ENCODE results near the gene MAP3K6. TPM values are rescaled to one million over a fixed set of nuclear protein-coding genes. Genes with fewer than 3 reads are reported as not detected.
"Not testable (repeated sequence)": the region's sequence is repeated elsewhere in the genome, so short reads cannot be mapped to it uniquely, and the experiment has no call there.

Gene MAP3K6
- total RNA-seq = 10 to 100 TPM in 1 of 2 donors, 1 to 10 TPM in 1; 7.3 to 15.2 TPM

- Mint-ChIP-seq H3K27ac (peak within 1 kb of the TSS; percentile 87), H3K4me1 (no peaks in the 10 kb centered on the region), H3K9me3 (no peaks in the 10 kb centered on the region), H3K27me3 (no peaks in the 10 kb centered on the region), H3K36me3 (ENCODE audit: low read depth) (no peaks in the 10 kb centered on the region), H3K4me3 (peak within 1 kb of the TSS; percentile 94)
- peak; percentile 54 for ATAC-seq (replicated peaks)
Observed at GRCh38 chr1:27366411-27367159, at the start of gene MAP3K6. MAP3K6 (minus strand) TSS chr1:27366961; CDS start chr1:27366597, 364 bp downstream.

GRCh38 chr1:27414091-27414490, 47.3 kb upstream of the MAP3K6 start:
- H3K27me3 Mint-ChIP-seq = no peaks in the 10 kb centered on the region
- H3K4me1 Mint-ChIP-seq = peaks cover 16% of the 10 kb centered on the region
- H3K4me3 Mint-ChIP-seq = no peak overlapping the region
- H3K36me3 Mint-ChIP-seq (ENCODE audit: low read depth) = peaks cover 97% of the 10 kb centered on the region
- H3K9me3 Mint-ChIP-seq = no peaks in the 10 kb centered on the region
- H3K27ac Mint-ChIP-seq = peak overlapping the region; percentile 11
- ATAC-seq (replicated peaks) = no peak

- peaks cover 97% of the 10 kb centered on the region for H3K36me3 Mint-ChIP-seq (ENCODE audit: low read depth)
- H3K4me1 Mint-ChIP-seq = peaks cover 6% of the 10 kb centered on the region
- no peak overlapping the region for H3K4me3 Mint-ChIP-seq
- ATAC-seq (replicated peaks) = no peak
- H3K27me3 Mint-ChIP-seq = no peaks in the 10 kb centered on the region
- no peak overlapping the region for H3K27ac Mint-ChIP-seq
- no peaks in the 10 kb centered on the region for H3K9me3 Mint-ChIP-seq
Observed at GRCh38 chr1:27413004-27413403, 46.2 kb upstream of the MAP3K6 start.

- Mint-ChIP-seq H3K4me1 (peaks cover 5% of the 10 kb centered on the region), H3K36me3 (ENCODE audit: low read depth) (peaks cover 97% of the 10 kb centered on the region), H3K9me3 (no peaks in the 10 kb centered on the region), H3K27me3 (no peaks in the 10 kb centered on the region), H3K27ac (no peak overlapping the region), H3K4me3 (no peak overlapping the region)
- no peak for ATAC-seq (replicated peaks)
Observed at GRCh38 chr1:27412502-27412901, 45.7 kb upstream of the MAP3K6 start.

GRCh38 chr1:27410709-27411108, 43.9 kb upstream of the MAP3K6 start:
- Mint-ChIP-seq H3K4me3 (no peak overlapping the region), H3K9me3 (no peaks in the 10 kb centered on the region), H3K4me1 (no peaks in the 10 kb centered on the region), H3K27me3 (no peaks in the 10 kb centered on the region), H3K27ac (no peak overlapping the region), H3K36me3 (ENCODE audit: low read depth) (peaks cover 93% of the 10 kb centered on the region)
- no peak for ATAC-seq (replicated peaks)

- Mint-ChIP-seq H3K9me3 (no peaks in the 10 kb centered on the region), H3K36me3 (ENCODE audit: low read depth) (peaks cover 83% of the 10 kb centered on the region), H3K27ac (no peak overlapping the region), H3K27me3 (no peaks in the 10 kb centered on the region), H3K4me3 (no peak overlapping the region), H3K4me1 (no peaks in the 10 kb centered on the region)
- no peak for ATAC-seq (replicated peaks)
Observed at GRCh38 chr1:27409669-27410068, 42.9 kb upstream of the MAP3K6 start.

- no peaks in the 10 kb centered on the region for H3K4me1 Mint-ChIP-seq
- peaks cover 68% of the 10 kb centered on the region for H3K36me3 Mint-ChIP-seq (ENCODE audit: low read depth)
- H3K27ac Mint-ChIP-seq = peak overlapping the region; percentile 58
- no peaks in the 10 kb centered on the region for H3K9me3 Mint-ChIP-seq
- H3K4me3 Mint-ChIP-seq = no peak overlapping the region
- no peak for ATAC-seq (replicated peaks)
- H3K27me3 Mint-ChIP-seq = no peaks in the 10 kb centered on the region
Observed at GRCh38 chr1:27408151-27408550, 41.4 kb upstream of the MAP3K6 start.

GRCh38 chr1:27406791-27407190, 40.0 kb upstream of the MAP3K6 start:
- not testable (repeated sequence) for H3K4me3 Mint-ChIP-seq; ATAC-seq (replicated peaks); H3K27ac Mint-ChIP-seq; H3K4me1 Mint-ChIP-seq; H3K27me3 Mint-ChIP-seq; H3K9me3 Mint-ChIP-seq
- H3K36me3 Mint-ChIP-seq (ENCODE audit: low read depth) = peaks cover 55% of the 10 kb centered on the region

GRCh38 chr1:27406362-27406680, 39.6 kb upstream of the MAP3K6 start:
- Mint-ChIP-seq H3K36me3 (ENCODE audit: low read depth) (peaks cover 53% of the 10 kb centered on the region), H3K9me3 (no peaks in the 10 kb centered on the region), H3K27ac (peak overlapping the region; percentile 65), H3K4me3 (no peak overlapping the region), H3K4me1 (no peaks in the 10 kb centered on the region), H3K27me3 (no peaks in the 10 kb centered on the region)
- ATAC-seq (replicated peaks) = no peak

- H3K27me3 Mint-ChIP-seq; H3K4me1 Mint-ChIP-seq; ATAC-seq (replicated peaks); H3K4me3 Mint-ChIP-seq; H3K9me3 Mint-ChIP-seq: not testable (repeated sequence)
- H3K27ac Mint-ChIP-seq = peak overlapping the region; percentile 65
- H3K36me3 Mint-ChIP-seq (ENCODE audit: low read depth) = peaks cover 47% of the 10 kb centered on the region
Observed at GRCh38 chr1:27405598-27406361, 39.0 kb upstream of the MAP3K6 start.

- Mint-ChIP-seq H3K27me3 (no peaks in the 10 kb centered on the region), H3K9me3 (no peaks in the 10 kb centered on the region), H3K27ac (no peak overlapping the region), H3K36me3 (ENCODE audit: low read depth) (peaks cover 40% of the 10 kb centered on the region), H3K4me1 (no peaks in the 10 kb centered on the region), H3K4me3 (no peak overlapping the region)
- ATAC-seq (replicated peaks) = no peak
Observed at GRCh38 chr1:27405074-27405473, 38.3 kb upstream of the MAP3K6 start.

GRCh38 chr1:27403931-27404330, 37.2 kb upstream of the MAP3K6 start:
- Mint-ChIP-seq H3K36me3 (ENCODE audit: low read depth) (peaks cover 29% of the 10 kb centered on the region), H3K4me1 (no peaks in the 10 kb centered on the region), H3K9me3 (no peaks in the 10 kb centered on the region), H3K27ac (peak overlapping the region; percentile 57), H3K4me3 (no peak overlapping the region), H3K27me3 (no peaks in the 10 kb centered on the region)
- no peak for ATAC-seq (replicated peaks)

- Mint-ChIP-seq H3K4me3 (no peak overlapping the region), H3K9me3 (no peaks in the 10 kb centered on the region), H3K27ac (peak overlapping the region; percentile 41), H3K4me1 (no peaks in the 10 kb centered on the region), H3K27me3 (no peaks in the 10 kb centered on the region), H3K36me3 (ENCODE audit: low read depth) (peaks cover 21% of the 10 kb centered on the region)
- ATAC-seq (replicated peaks) = peak; percentile 29
Observed at GRCh38 chr1:27403065-27403726, 36.4 kb upstream of the MAP3K6 start.

- Mint-ChIP-seq H3K27ac (peak overlapping the region; percentile 41), H3K36me3 (ENCODE audit: low read depth) (peaks cover 13% of the 10 kb centered on the region), H3K9me3 (no peaks in the 10 kb centered on the region), H3K4me1 (no peaks in the 10 kb centered on the region), H3K4me3 (no peak overlapping the region), H3K27me3 (no peaks in the 10 kb centered on the region)
- peak; percentile 20 for ATAC-seq (replicated peaks)
Observed at GRCh38 chr1:27402349-27402754, 35.6 kb upstream of the MAP3K6 start.

GRCh38 chr1:27400963-27401341, 34.2 kb upstream of the MAP3K6 start:
- Mint-ChIP-seq H3K36me3 (ENCODE audit: low read depth) (no peaks in the 10 kb centered on the region), H3K4me3 (no peak overlapping the region), H3K9me3 (no peaks in the 10 kb centered on the region), H3K27ac (no peak overlapping the region), H3K4me1 (no peaks in the 10 kb centered on the region), H3K27me3 (no peaks in the 10 kb centered on the region)
- no peak for ATAC-seq (replicated peaks)
